Measurements from ENCODE around the gene ZFYVE28.

DNA sequence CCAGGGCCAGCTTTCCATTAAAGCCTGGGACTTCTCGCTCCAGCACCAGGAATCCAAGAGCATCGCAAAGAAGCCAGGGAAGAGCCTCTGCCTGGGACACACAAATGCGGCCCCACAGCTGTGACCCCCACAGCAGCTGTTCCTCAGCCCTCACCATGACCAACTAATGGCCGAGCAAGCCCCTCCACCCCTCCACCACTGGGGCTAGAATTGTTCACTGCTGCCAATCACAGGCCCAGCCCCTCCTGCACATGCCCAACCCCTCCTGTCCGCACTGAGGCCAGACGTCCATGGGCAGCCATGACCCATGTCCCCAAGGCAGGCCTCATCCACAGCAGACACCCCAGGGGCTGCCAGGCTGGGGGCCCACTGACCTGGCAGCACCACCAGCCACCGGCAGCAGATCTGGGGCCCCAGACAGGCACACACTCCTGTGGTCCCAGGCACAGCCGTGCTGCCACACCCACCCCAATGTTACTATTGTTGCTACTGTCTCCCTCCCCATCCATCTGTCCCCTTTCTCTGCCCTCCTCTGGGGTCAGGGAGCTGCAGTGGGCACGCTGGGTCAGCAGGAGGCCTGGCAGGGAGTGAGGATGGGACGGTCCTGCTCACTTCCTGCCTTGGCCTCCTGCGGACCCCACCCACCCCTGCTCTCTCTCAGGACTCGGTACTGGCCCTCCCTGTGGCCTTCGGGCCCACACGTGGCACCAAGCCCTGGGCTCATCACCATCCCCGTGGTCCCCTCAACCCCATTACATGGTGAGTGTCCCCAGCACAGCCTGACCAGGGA is 56.0 kb downstream of the ZFYVE28 start:
- TF ChIP-seq POLR2AphosphoS5 (IDR thresholded peaks at IDR 0.05; ENCODE audit: low read depth, low read length) (no peak), TAF1 (IDR thresholded peaks at IDR 0.05; ENCODE audit: low read depth, low read length) (no peak), POLR2A (IDR thresholded peaks at IDR 0.05; ENCODE audit: low read depth, low read length) (no peak), PAX5 (IDR thresholded peaks at IDR 0.05; ENCODE audit: insufficient read depth, low read length, severe bottlenecking) (no peak), SPI1 (IDR thresholded peaks at IDR 0.05; ENCODE audit: low read depth, low read length) (no peak)
